GM19193 (cell line): ENCODE measurements around the gene CD248.
A peak's percentile ranks its signal among the peaks of the same experiment; 100 is the strongest.

Experiments
- POLR2A ChIP-seq: IDR thresholded peaks from 4 replicates; pipeline ENCODE4 v1.6.1; 2011; ENCODE audit not compliant: insufficient read depth, insufficient read length; ENCODE audit errors: extremely low read depth

The CD248 gene

GRCh38 chr11:66311965-66312548 lies 4.8 kb downstream of the CD248 start:
- peak; percentile 15 for TF ChIP-seq POLR2A

GRCh38 chr11:66311470-66311964 lies 5.3 kb downstream of the CD248 start:
- TF ChIP-seq POLR2A: no peak

GRCh38 chr11:66310324-66310723 lies 6.5 kb downstream of the CD248 start:
- no peak for TF ChIP-seq POLR2A

- TF ChIP-seq POLR2A: no peak
These were observed 7.4 kb downstream of the CD248 start for GRCh38 chr11:66309475-66309874.

- TF ChIP-seq POLR2A: no peak
These were observed 14.2 kb downstream of the CD248 start for GRCh38 chr11:66302656-66303055.

GRCh38 chr11:66299186-66299585 lies 17.7 kb downstream of the CD248 start:
- no peak for TF ChIP-seq POLR2A

GRCh38 chr11:66297610-66298009 lies 19.2 kb downstream of the CD248 start:
- TF ChIP-seq POLR2A: no peak

GRCh38 chr11:66294626-66295620 lies 21.9 kb downstream of the CD248 start:
- no peak for TF ChIP-seq POLR2A

GRCh38 chr11:66293777-66294625 lies 22.8 kb downstream of the CD248 start:
- TF ChIP-seq POLR2A: no peak

GRCh38 chr11:66293352-66293751 lies 23.5 kb downstream of the CD248 start:
- no peak for TF ChIP-seq POLR2A

GRCh38 chr11:66292543-66293332 lies 24.1 kb downstream of the CD248 start:
- no peak for TF ChIP-seq POLR2A

GRCh38 chr11:66291706-66292542 lies 24.9 kb downstream of the CD248 start, which contains the start of gene TMEM151A:
Gene TMEM151A (plus strand): TSS chr11:66291894. CDS start chr11:66292014, 120 bp downstream.
- TF ChIP-seq POLR2A: no peak

GRCh38 chr11:66291303-66291705 lies 25.5 kb downstream of the CD248 start:
- no peak for TF ChIP-seq POLR2A

- no peak for TF ChIP-seq POLR2A
These were observed 26.6 kb downstream of the CD248 start for GRCh38 chr11:66290330-66290621.
